ENCODE data around the gene APOM. TPM values are rescaled to one million over a fixed set of nuclear protein-coding genes. Genes with fewer than 3 reads are reported as not detected.

The APOM gene
- total RNA-seq, 4 donors from 2014 or later = 0.63 to 2.0 (median 0.90) TPM; not detected in 1

GRCh38 chr6:31681135-31681671 lies 25.5 kb downstream of the APOM start:
- H3K4me1 ChIP-seq = peaks cover 0 to 35% (median 4%) of the 10 kb centered on the region in 4 donors
- H3K9me3 ChIP-seq = no peaks in the 10 kb centered on the region
- TF ChIP-seq POLR2A (IDR thresholded peaks at IDR 0.05) (peak in 1 of 2 donors; percentile 20), EP300 (IDR thresholded peaks at IDR 0.05) (no peak), CTCF (IDR thresholded peaks at IDR 0.05) (peak in 2 of 5 experiments; percentile 13 to 36)
- peak overlapping the region; percentile 51 to 84 (median 69) for H3K27ac ChIP-seq
- 0 to 2% methylated on average over 27 to 39 of the region's 40 CpGs for WGBS, 2 donors
- peaks cover 0 to 9% (median 0%) of the 10 kb centered on the region in 3 donors for H3K36me3 ChIP-seq
- H3K27me3 ChIP-seq = no peaks in the 10 kb centered on the region
- no peak for DNase-seq (ENCODE audit: low spot score in 2 of 2)
- H3K4me3 ChIP-seq = peak overlapping the region; percentile 36 to 60 (median 44)

- DNase-seq (ENCODE audit: low spot score in 2 of 2) = no peak
- peak overlapping the region in 3 of 4 donors; percentile 30 to 77 (median 72) for H3K27ac ChIP-seq
- H3K9me3 ChIP-seq = no peaks in the 10 kb centered on the region
- H3K4me1 ChIP-seq = peaks cover 0 to 35% (median 4%) of the 10 kb centered on the region in 4 donors
- TF ChIP-seq CTCF (IDR thresholded peaks at IDR 0.05) (no peak), EP300 (IDR thresholded peaks at IDR 0.05) (no peak), POLR2A (IDR thresholded peaks at IDR 0.05) (no peak)
- H3K27me3 ChIP-seq = no peaks in the 10 kb centered on the region
- peak overlapping the region in 2 of 4 donors; percentile 26 to 46 for H3K4me3 ChIP-seq
- H3K36me3 ChIP-seq = peaks cover 0 to 33% (median 4%) of the 10 kb centered on the region in 3 donors
- WGBS, 2 donors = 61 to 71% methylated on average over 13 of the region's 13 CpGs
Observed at GRCh38 chr6:31683591-31683990, 27.9 kb downstream of the APOM start.

GRCh38 chr6:31686483-31686882 lies 30.8 kb downstream of the APOM start:
- WGBS, 2 donors = 70 to 89% methylated on average over 5 of the region's 5 CpGs
- H3K4me1 ChIP-seq = peaks cover 0 to 21% (median 3%) of the 10 kb centered on the region in 4 donors
- TF ChIP-seq CTCF (IDR thresholded peaks at IDR 0.05) (no peak), POLR2A (IDR thresholded peaks at IDR 0.05) (no peak), EP300 (IDR thresholded peaks at IDR 0.05) (no peak)
- no peak for DNase-seq (ENCODE audit: low spot score in 2 of 2)
- H3K36me3 ChIP-seq = peaks cover 1 to 61% (median 4%) of the 10 kb centered on the region in 3 donors
- no peak overlapping the region for H3K27ac ChIP-seq
- no peak overlapping the region for H3K4me3 ChIP-seq
- H3K9me3 ChIP-seq = no peaks in the 10 kb centered on the region
- no peaks in the 10 kb centered on the region for H3K27me3 ChIP-seq

GRCh38 chr6:31687321-31687720 lies 31.6 kb downstream of the APOM start:
- peaks cover 4 to 70% (median 5%) of the 10 kb centered on the region in 3 donors for H3K36me3 ChIP-seq
- H3K4me1 ChIP-seq = peaks cover 0 to 15% (median 3%) of the 10 kb centered on the region in 4 donors
- H3K27ac ChIP-seq = no peak overlapping the region
- H3K27me3 ChIP-seq = no peaks in the 10 kb centered on the region
- H3K4me3 ChIP-seq = no peak overlapping the region
- WGBS, 2 donors = 77 to 81% methylated on average over 8 of the region's 8 CpGs
- H3K9me3 ChIP-seq = no peaks in the 10 kb centered on the region
- no peak for DNase-seq (ENCODE audit: low spot score in 2 of 2)
- no peak for TF ChIP-seq POLR2A (IDR thresholded peaks at IDR 0.05)
- no peak for TF ChIP-seq CTCF (IDR thresholded peaks at IDR 0.05)
- no peak for TF ChIP-seq EP300 (IDR thresholded peaks at IDR 0.05)

- Histone ChIP-seq H3K36me3 (peaks cover 4 to 77% (median 5%) of the 10 kb centered on the region in 3 donors), H3K27me3 (no peaks in the 10 kb centered on the region), H3K9me3 (no peaks in the 10 kb centered on the region), H3K4me3 (no peak overlapping the region), H3K4me1 (peaks cover 0 to 7% (median 3%) of the 10 kb centered on the region in 4 donors), H3K27ac (no peak overlapping the region)
- TF ChIP-seq POLR2A (IDR thresholded peaks at IDR 0.05) = no peak
- no peak for TF ChIP-seq CTCF (IDR thresholded peaks at IDR 0.05)
- no peak for TF ChIP-seq EP300 (IDR thresholded peaks at IDR 0.05)
- 74 to 76% methylated on average over 13 to 14 of the region's 14 CpGs for WGBS, 2 donors
- no peak for DNase-seq (ENCODE audit: low spot score in 2 of 2)
Observed at GRCh38 chr6:31687860-31688693, 32.4 kb downstream of the APOM start.
